HEK293 (cell line): ENCODE results near the gene SMC3.

Experiments
- CTCF ChIA-PET: fragments of 350-600 bp; formaldehyde crosslinking; extraction: SDS; loops from one replicate; lab custom pipeline; 2021; ENCODE audit warnings: antibody characterized with exemption; lab: Yijun Ruan, JAX
- POLR2A ChIA-PET: fragments of 300-600 bp; formaldehyde crosslinking; extraction: SDS; loops from one replicate; lab custom pipeline; 2020; ENCODE audit warnings: antibody characterized with exemption, inconsistent platforms; lab: Yijun Ruan, JAX
- H3K27ac ChIP-seq: fragments of 200-500 bp; sonication (Bioruptor generic); 2 replicates; pipeline ENCODE4 v1.5.1; 2014; ENCODE audit warnings: low read depth, low read length, control low read depth, inconsistent platforms; ENCODE audit errors: extremely low read depth
- H3K36me3 ChIP-seq, 2 experiments: fragments of 200-500 bp in 1 of 2; sonication (Bioruptor generic) in 1 of 2; 1 replicate in 1 of 2; 2 replicates in 1 of 2; pipeline ENCODE4 v1.5.1; 2014 to 2017; ENCODE audit warnings: inconsistent platforms in 2 of 2, low read length in 2 of 2; ENCODE audit not compliant: control insufficient read depth in 2 of 2, insufficient read depth in 1 of 2
- H3K4me1 ChIP-seq: fragments of 200-500 bp; sonication (Bioruptor generic); 2 replicates; pipeline ENCODE4 v1.5.1; 2014; ENCODE audit warnings: mild to moderate bottlenecking, low read length, inconsistent platforms; ENCODE audit not compliant: control insufficient read depth, insufficient read depth
- H3K4me3 ChIP-seq: 2 replicates; pipeline ENCODE4 v1.5.1; 2011; ENCODE audit warnings: low read depth, mild to moderate bottlenecking, control low read depth, low read length, moderate library complexity
- H3K9me3 ChIP-seq: fragments of 200-500 bp; sonication (Bioruptor generic); 2 replicates; pipeline ENCODE4 v1.5.1; 2014; ENCODE audit warnings: low read depth, low read length, inconsistent platforms; ENCODE audit not compliant: control insufficient read depth, insufficient read depth
- KLF10 ChIP-seq: fragments of 450-650 bp; IDR thresholded peaks from 2 replicates; pipeline ENCODE4 v1.5.1; 2018; ENCODE audit warnings: missing biosample characterization, mild to moderate bottlenecking, missing genetic modification characterization
- OSR2 ChIP-seq: fragments of 450-650 bp; formaldehyde crosslinking; IDR thresholded peaks from 2 replicates; pipeline ENCODE4 v1.5.1; 2016; ENCODE audit warnings: missing biosample characterization, missing genetic modification characterization
- SETDB1 ChIP-seq: IDR thresholded peaks from one replicate; pipeline ENCODE4 v1.6.1; 2017; ENCODE audit warnings: mild to moderate bottlenecking, low read length, moderate library complexity, mixed read lengths; ENCODE audit not compliant: insufficient read length
- ZFHX2 ChIP-seq: fragments of 450-650 bp; formaldehyde crosslinking; conservative IDR thresholded peaks from 2 replicates; pipeline ENCODE4 v1.5.1; 2016; ENCODE audit warnings: missing biosample characterization, missing genetic modification characterization
- ZFP3 ChIP-seq: fragments of 450-650 bp; formaldehyde crosslinking; IDR thresholded peaks from 2 replicates; pipeline ENCODE4 v1.5.1; 2016; ENCODE audit warnings: low read depth, missing biosample characterization, missing genetic modification characterization
- ZFP69B ChIP-seq: fragments of 450-650 bp; formaldehyde crosslinking; IDR thresholded peaks from 2 replicates; pipeline ENCODE4 v1.5.1; 2016; ENCODE audit warnings: missing biosample characterization, missing genetic modification characterization
- ZIC2 ChIP-seq: fragments of 450-650 bp; formaldehyde crosslinking; IDR thresholded peaks from 2 replicates; pipeline ENCODE4 v1.5.1; 2016; ENCODE audit warnings: missing biosample characterization, missing genetic modification characterization
- ZNF10 ChIP-seq: fragments of 450-650 bp; formaldehyde crosslinking; IDR thresholded peaks from 2 replicates; pipeline ENCODE4 v1.5.1; 2017; ENCODE audit warnings: missing biosample characterization, missing genetic modification characterization
- ZNF157 ChIP-seq: fragments of 450-650 bp; formaldehyde crosslinking; IDR thresholded peaks from 2 replicates; pipeline ENCODE4 v1.5.1; 2016; ENCODE audit warnings: missing biosample characterization, missing genetic modification characterization
- ZNF211 ChIP-seq: fragments of 450-650 bp; formaldehyde crosslinking; IDR thresholded peaks from 2 replicates; pipeline ENCODE4 v1.5.1; 2016; ENCODE audit warnings: low read depth, missing biosample characterization, missing genetic modification characterization
- ZNF221 ChIP-seq: fragments of 450-650 bp; formaldehyde crosslinking; IDR thresholded peaks from 2 replicates; pipeline ENCODE4 v1.5.1; 2017; ENCODE audit warnings: missing biosample characterization, missing genetic modification characterization, borderline replicate concordance
- ZNF266 ChIP-seq: fragments of 450-650 bp; formaldehyde crosslinking; IDR thresholded peaks from 2 replicates; pipeline ENCODE4 v1.5.1; 2016; ENCODE audit warnings: missing biosample characterization, missing genetic modification characterization, low read depth
- ZNF394 ChIP-seq: fragments of 450-650 bp; formaldehyde crosslinking; IDR thresholded peaks from 2 replicates; pipeline ENCODE4 v1.5.1; 2016; ENCODE audit warnings: missing biosample characterization, missing genetic modification characterization, mild to moderate bottlenecking, moderate library complexity, borderline replicate concordance
- ZNF423 ChIP-seq: fragments of 450-650 bp; formaldehyde crosslinking; IDR thresholded peaks from 2 replicates; pipeline ENCODE4 v1.5.1; 2016; ENCODE audit warnings: missing biosample characterization, missing genetic modification characterization
- ZNF514 ChIP-seq: fragments of 450-650 bp; formaldehyde crosslinking; IDR thresholded peaks from 2 replicates; pipeline ENCODE4 v1.5.1; 2016; ENCODE audit warnings: missing biosample characterization, missing genetic modification characterization
- ZNF555 ChIP-seq: fragments of 450-650 bp; formaldehyde crosslinking; conservative IDR thresholded peaks from 2 replicates; pipeline ENCODE4 v1.5.1; 2017; ENCODE audit warnings: missing biosample characterization, mild to moderate bottlenecking, missing genetic modification characterization, inconsistent platforms
- ZNF585B ChIP-seq: fragments of 450-650 bp; formaldehyde crosslinking; IDR thresholded peaks from 2 replicates; pipeline ENCODE4 v1.5.1; 2016; ENCODE audit warnings: missing biosample characterization, missing genetic modification characterization
- ZNF623 ChIP-seq: fragments of 450-650 bp; formaldehyde crosslinking; IDR thresholded peaks from 2 replicates; pipeline ENCODE4 v1.5.1; 2016; ENCODE audit warnings: missing biosample characterization, missing genetic modification characterization
- ZNF660 ChIP-seq: fragments of 450-650 bp; IDR thresholded peaks from 2 replicates; pipeline ENCODE4 v1.5.1; 2018; ENCODE audit warnings: missing biosample characterization, mild to moderate bottlenecking, missing genetic modification characterization
- ZNF776 ChIP-seq: fragments of 450-650 bp; formaldehyde crosslinking; IDR thresholded peaks from 2 replicates; pipeline ENCODE4 v1.5.0; 2017; ENCODE audit warnings: missing biosample characterization, missing genetic modification characterization, borderline replicate concordance
- ZSCAN16 ChIP-seq: fragments of 450-650 bp; formaldehyde crosslinking; IDR thresholded peaks from 2 replicates; pipeline ENCODE4 v1.5.1; 2016; ENCODE audit warnings: missing biosample characterization, missing genetic modification characterization
- ZSCAN18 ChIP-seq: fragments of 450-650 bp; formaldehyde crosslinking; IDR thresholded peaks from 2 replicates; pipeline ENCODE4 v1.5.1; 2016; ENCODE audit warnings: missing biosample characterization, missing genetic modification characterization
- ZSCAN4 ChIP-seq: fragments of 450-650 bp; formaldehyde crosslinking; IDR thresholded peaks from 2 replicates; pipeline ENCODE4 v1.5.1; 2017; ENCODE audit warnings: missing biosample characterization, missing genetic modification characterization
- TF ChIP-seq, protein P1 (sequence below): IDR thresholded peaks from 2 replicates; pipeline ENCODE4 v1.6.1; 2011; ENCODE audit warnings: mild to moderate bottlenecking, low read depth, low read length, borderline replicate concordance
- TF ChIP-seq, protein P2 (sequence below): fragments of 450-650 bp; formaldehyde crosslinking; IDR thresholded peaks from 2 replicates; pipeline ENCODE4 v1.5.1; 2016; ENCODE audit warnings: missing biosample characterization, missing genetic modification characterization
- TF ChIP-seq, protein P3 (sequence below): fragments of 450-650 bp; formaldehyde crosslinking; IDR thresholded peaks from 2 replicates; pipeline ENCODE4 v1.5.1; 2017; ENCODE audit warnings: missing biosample characterization, mild to moderate bottlenecking, missing genetic modification characterization, moderate library complexity
- TF ChIP-seq, protein P4 (sequence below): fragments of 450-650 bp; formaldehyde crosslinking; IDR thresholded peaks from 2 replicates; pipeline ENCODE4; 2016; ENCODE audit warnings: missing biosample characterization, missing genetic modification characterization

The SMC3 gene

DNA sequence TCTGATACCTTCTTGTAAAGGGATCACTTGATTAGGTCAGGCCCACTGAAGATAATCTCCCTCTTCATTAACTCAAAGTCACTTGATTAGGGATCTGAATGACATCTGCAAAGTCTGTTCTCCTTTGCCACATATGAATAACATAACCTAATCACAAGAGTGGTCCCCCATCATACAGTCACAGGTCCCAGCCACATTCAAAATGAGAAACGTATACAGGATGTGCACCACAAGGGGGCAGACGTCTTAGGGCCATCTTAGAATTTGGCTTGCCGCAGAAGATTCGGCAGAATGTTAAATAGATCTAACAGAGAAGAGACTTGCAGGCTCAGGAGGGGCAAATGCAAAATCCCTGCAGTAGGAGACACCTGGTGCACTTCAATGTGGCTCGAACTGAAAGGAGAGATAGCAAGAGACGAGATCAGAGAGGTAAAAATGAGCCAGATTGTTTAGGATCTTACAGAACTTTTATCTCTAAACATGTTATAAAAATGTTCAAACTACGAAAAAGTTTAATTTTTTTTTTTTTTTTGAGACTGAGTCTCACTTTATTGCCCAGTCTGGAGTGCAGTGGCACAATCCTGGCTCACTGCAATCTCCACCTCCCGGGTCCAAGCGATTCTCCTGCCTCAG is 10.4 kb upstream of the SMC3 start:
- ChIA-PET CTCF (interaction anchor here (0.7 to 0.9 kb wide), 2 partner anchors 223 to 245 kb away, joined by 3 read pairs; no protein-coding TSS in a partner anchor), POLR2A (no interaction called here)
- Histone ChIP-seq H3K4me1 (no peaks in the 10 kb centered on the region), H3K9me3 (no peaks in the 10 kb centered on the region), H3K4me3 (no peak overlapping the region), H3K27ac (no peak overlapping the region), H3K36me3 (no peaks in the 10 kb centered on the region)
- TF ChIP-seq ZNF585B (tag by site-specific recombination) (0 out of 2 replicates have a peak, but pooled peaks have one; percentile 14), ZNF423 (no peak), KLF10 (tag by site-specific recombination) (no peak), ZNF660 (0 out of 2 replicates have a peak, but pooled peaks have one; percentile 29), ZNF10 (tag by site-specific recombination) (peak; percentile 50; the same call in 1 of the 2 replicates)
- TF ChIP-seq, protein P1, sequence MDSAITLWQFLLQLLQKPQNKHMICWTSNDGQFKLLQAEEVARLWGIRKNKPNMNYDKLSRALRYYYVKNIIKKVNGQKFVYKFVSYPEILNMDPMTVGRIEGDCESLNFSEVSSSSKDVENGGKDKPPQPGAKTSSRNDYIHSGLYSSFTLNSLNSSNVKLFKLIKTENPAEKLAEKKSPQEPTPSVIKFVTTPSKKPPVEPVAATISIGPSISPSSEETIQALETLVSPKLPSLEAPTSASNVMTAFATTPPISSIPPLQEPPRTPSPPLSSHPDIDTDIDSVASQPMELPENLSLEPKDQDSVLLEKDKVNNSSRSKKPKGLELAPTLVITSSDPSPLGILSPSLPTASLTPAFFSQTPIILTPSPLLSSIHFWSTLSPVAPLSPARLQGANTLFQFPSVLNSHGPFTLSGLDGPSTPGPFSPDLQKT: no peak
- TF ChIP-seq, protein P2, sequence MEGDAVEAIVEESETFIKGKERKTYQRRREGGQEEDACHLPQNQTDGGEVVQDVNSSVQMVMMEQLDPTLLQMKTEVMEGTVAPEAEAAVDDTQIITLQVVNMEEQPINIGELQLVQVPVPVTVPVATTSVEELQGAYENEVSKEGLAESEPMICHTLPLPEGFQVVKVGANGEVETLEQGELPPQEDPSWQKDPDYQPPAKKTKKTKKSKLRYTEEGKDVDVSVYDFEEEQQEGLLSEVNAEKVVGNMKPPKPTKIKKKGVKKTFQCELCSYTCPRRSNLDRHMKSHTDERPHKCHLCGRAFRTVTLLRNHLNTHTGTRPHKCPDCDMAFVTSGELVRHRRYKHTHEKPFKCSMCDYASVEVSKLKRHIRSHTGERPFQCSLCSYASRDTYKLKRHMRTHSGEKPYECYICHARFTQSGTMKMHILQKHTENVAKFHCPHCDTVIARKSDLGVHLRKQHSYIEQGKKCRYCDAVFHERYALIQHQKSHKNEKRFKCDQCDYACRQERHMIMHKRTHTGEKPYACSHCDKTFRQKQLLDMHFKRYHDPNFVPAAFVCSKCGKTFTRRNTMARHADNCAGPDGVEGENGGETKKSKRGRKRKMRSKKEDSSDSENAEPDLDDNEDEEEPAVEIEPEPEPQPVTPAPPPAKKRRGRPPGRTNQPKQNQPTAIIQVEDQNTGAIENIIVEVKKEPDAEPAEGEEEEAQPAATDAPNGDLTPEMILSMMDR: peak; percentile 52; the same call in 1 of the 2 replicates
- TF ChIP-seq, protein P3, sequence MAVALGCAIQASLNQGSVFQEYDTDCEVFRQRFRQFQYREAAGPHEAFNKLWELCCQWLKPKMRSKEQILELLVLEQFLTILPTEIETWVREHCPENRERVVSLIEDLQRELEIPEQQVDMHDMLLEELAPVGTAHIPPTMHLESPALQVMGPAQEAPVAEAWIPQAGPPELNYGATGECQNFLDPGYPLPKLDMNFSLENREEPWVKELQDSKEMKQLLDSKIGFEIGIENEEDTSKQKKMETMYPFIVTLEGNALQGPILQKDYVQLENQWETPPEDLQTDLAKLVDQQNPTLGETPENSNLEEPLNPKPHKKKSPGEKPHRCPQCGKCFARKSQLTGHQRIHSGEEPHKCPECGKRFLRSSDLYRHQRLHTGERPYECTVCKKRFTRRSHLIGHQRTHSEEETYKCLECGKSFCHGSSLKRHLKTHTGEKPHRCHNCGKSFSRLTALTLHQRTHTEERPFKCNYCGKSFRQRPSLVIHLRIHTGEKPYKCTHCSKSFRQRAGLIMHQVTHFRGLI: no peak

DNA sequence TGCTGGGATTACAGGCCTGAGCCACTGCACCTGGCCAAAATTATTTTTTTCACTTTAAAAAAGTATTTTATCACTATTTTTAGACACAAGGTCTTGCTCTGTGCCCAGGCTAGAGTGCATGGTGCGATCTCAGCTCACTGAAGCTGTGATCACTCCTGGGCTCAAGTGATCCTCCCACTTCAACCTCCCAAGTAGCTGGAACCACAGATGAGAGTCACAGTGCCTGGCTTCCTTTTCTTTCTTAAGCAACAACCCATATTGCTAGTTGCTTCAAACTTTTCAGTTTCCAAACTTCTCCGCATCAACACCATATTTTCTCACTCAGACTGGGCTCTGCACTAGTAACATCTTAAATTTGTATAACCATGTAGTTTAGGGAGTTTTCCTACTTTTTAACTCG is 9.5 kb upstream of the SMC3 start:
- Histone ChIP-seq H3K4me1 (no peaks in the 10 kb centered on the region), H3K27ac (no peak overlapping the region), H3K4me3 (no peak overlapping the region), H3K9me3 (no peaks in the 10 kb centered on the region), H3K36me3 (no peaks in the 10 kb centered on the region)
- no peak for TF ChIP-seq SETDB1
- TF ChIP-seq OSR2 (tag by site-specific recombination): no peak
- TF ChIP-seq, protein P4, sequence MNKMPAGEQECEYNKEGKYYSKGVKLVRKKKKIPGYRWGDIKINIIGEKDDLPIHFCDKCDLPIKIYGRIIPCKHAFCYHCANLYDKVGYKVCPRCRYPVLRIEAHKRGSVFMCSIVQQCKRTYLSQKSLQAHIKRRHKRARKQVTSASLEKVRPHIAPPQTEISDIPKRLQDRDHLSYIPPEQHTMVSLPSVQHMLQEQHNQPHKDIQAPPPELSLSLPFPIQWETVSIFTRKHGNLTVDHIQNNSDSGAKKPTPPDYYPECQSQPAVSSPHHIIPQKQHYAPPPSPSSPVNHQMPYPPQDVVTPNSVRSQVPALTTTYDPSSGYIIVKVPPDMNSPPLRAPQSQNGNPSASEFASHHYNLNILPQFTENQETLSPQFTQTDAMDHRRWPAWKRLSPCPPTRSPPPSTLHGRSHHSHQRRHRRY: no peak
- TF ChIP-seq ZNF221 (tag by site-specific recombination): no peak
- no peak for TF ChIP-seq ZFHX2 (tag by site-specific recombination)
- no peak for TF ChIP-seq ZNF157 (tag by site-specific recombination)
- no peak for TF ChIP-seq ZIC2
- TF ChIP-seq ZSCAN16 (tag by site-specific recombination): no peak
- no peak for TF ChIP-seq ZNF266 (tag by site-specific recombination)
- TF ChIP-seq ZFP69B (tag by site-specific recombination): no peak
- TF ChIP-seq ZNF555: no peak
- TF ChIP-seq ZFP3 (tag by site-specific recombination): no peak
- TF ChIP-seq ZNF394 (tag by site-specific recombination): no peak
- TF ChIP-seq ZSCAN4 (tag by site-specific recombination): no peak
- no peak for TF ChIP-seq ZNF514 (tag by site-specific recombination)
- TF ChIP-seq ZNF776: no peak
- no peak for TF ChIP-seq ZNF211
- TF ChIP-seq ZSCAN18 (tag by site-specific recombination): no peak
- TF ChIP-seq ZNF623 (tag by site-specific recombination): no peak
- CTCF ChIA-PET: interaction anchor here (0.7 to 1.0 kb wide), 4 partner anchors 123 to 441 kb away, joined by 3 to 4 read pairs (median 3); no protein-coding TSS in a partner anchor
- POLR2A ChIA-PET: no interaction called here
